MM.1S (cell line): ENCODE data around the gene FGF9.

Source experiments
- DNase-seq: peaks from one replicate; pipeline ENCODE4 v3.0.0-alpha.2; 2015
- H2AFZ ChIP-seq: fragments of 300-600 bp; sonication (generic); 2 replicates; pipeline ENCODE4 v1.6.0; 2016; ENCODE audit warnings: antibody characterized with exemption, low read length
- H3F3A ChIP-seq: fragments of 300-600 bp; sonication (generic); 2 replicates; pipeline ENCODE4 v1.6.1; 2016; ENCODE audit warnings: mild to moderate bottlenecking, antibody characterized with exemption, low read length, moderate library complexity, mixed read lengths; ENCODE audit not compliant: insufficient read depth
- H3K27ac ChIP-seq: fragments of 300-600 bp; sonication (generic); 2 replicates; pipeline ENCODE4 v1.5.1; 2016; ENCODE audit warnings: mild to moderate bottlenecking, low read length
- H3K27me3 ChIP-seq: fragments of 300-600 bp; sonication (generic); replicated peaks from 2 replicates; pipeline ENCODE4 v1.6.0; 2016; ENCODE audit warnings: low read length; ENCODE audit not compliant: insufficient read depth
- H3K36me3 ChIP-seq: fragments of 300-600 bp; sonication (generic); replicated peaks from 2 replicates; pipeline ENCODE4 v1.6.1; 2016; ENCODE audit warnings: mild to moderate bottlenecking, low read length, mixed read lengths; ENCODE audit not compliant: insufficient read depth
- H3K4me1 ChIP-seq: fragments of 300-600 bp; sonication (generic); 2 replicates; pipeline ENCODE4 v1.6.1; 2016; ENCODE audit warnings: low read length, mixed read lengths
- H3K4me2 ChIP-seq: fragments of 300-600 bp; sonication (generic); 2 replicates; pipeline ENCODE4 v1.6.0; 2016; ENCODE audit warnings: low read depth, low read length
- H3K4me3 ChIP-seq: fragments of 300-600 bp; sonication (generic); 2 replicates; pipeline ENCODE4 v1.5.1; 2016; ENCODE audit warnings: low read length, mixed read lengths
- H3K79me2 ChIP-seq: fragments of 300-600 bp; sonication (generic); 2 replicates; pipeline ENCODE4 v1.6.1; 2016; ENCODE audit warnings: mixed run types, low read length, mixed read lengths
- H3K9ac ChIP-seq: fragments of 300-600 bp; sonication (generic); 2 replicates; pipeline ENCODE4 v1.6.1; 2016; ENCODE audit warnings: low read length, mixed read lengths
- H3K9me2 ChIP-seq: fragments of 300-600 bp; sonication (generic); replicated peaks from 2 replicates; pipeline ENCODE4 v1.6.1; 2016; ENCODE audit warnings: mild to moderate bottlenecking, low read length, mixed read lengths; ENCODE audit not compliant: insufficient read depth
- H3K9me3 ChIP-seq: fragments of 300-600 bp; sonication (generic); replicated peaks from 2 replicates; pipeline ENCODE4 v1.6.1; 2016; ENCODE audit warnings: mild to moderate bottlenecking, low read length, mixed read lengths; ENCODE audit not compliant: insufficient read depth
- H4K20me1 ChIP-seq: fragments of 300-600 bp; sonication (generic); 2 replicates; pipeline ENCODE4 v1.6.1; 2016; ENCODE audit warnings: mild to moderate bottlenecking, low read length, moderate library complexity, mixed read lengths; ENCODE audit not compliant: insufficient read depth
- CTCF ChIP-seq: fragments of 300-600 bp; sonication (generic); IDR thresholded peaks from 2 replicates; pipeline ENCODE4 v1.5.1; 2016; ENCODE audit warnings: antibody characterized with exemption, low read length, mixed read lengths
- EZH2 ChIP-seq: fragments of 300-600 bp; sonication (generic); optimal IDR thresholded peaks from 2 replicates; pipeline ENCODE3; 2017; ENCODE audit warnings: low read depth, mild to moderate bottlenecking, antibody characterized with exemption, low read length, mixed read lengths
- EZH2phosphoT487 ChIP-seq: fragments of 300-600 bp; sonication (generic); IDR thresholded peaks from 2 replicates; pipeline ENCODE4 v1.6.1; 2018; ENCODE audit warnings: antibody characterized with exemption, low read length

Gene FGF9

GRCh38 chr13:21676611-21677021, 5.7 kb downstream of the FGF9 start:
- Histone ChIP-seq H3K9me2 (no peaks in the 10 kb centered on the region), H3F3A (peaks cover 4% of the 10 kb centered on the region; the same call in 1 of the 2 replicates), H3K79me2 (no peaks in the 10 kb centered on the region), H3K4me3 (no peak overlapping the region), H4K20me1 (no peaks in the 10 kb centered on the region), H3K9me3 (no peaks in the 10 kb centered on the region), H3K9ac (no peak overlapping the region), H3K36me3 (no peaks in the 10 kb centered on the region), H3K4me1 (0 out of 2 replicates have a peak, but pooled peaks cover 5% of the 10 kb centered on the region), H3K4me2 (no peak overlapping the region), H3K27me3 (no peaks in the 10 kb centered on the region), H3K27ac (no peak overlapping the region), H2AFZ (no peak overlapping the region)
- no peak for DNase-seq
- TF ChIP-seq EZH2: no peak
- peak; percentile 13; the same call in 1 of the 2 replicates for TF ChIP-seq CTCF

- H3K9ac ChIP-seq: no peak overlapping the region
- H4K20me1 ChIP-seq: no peaks in the 10 kb centered on the region
- no peak for DNase-seq
- no peaks in the 10 kb centered on the region for H3K9me3 ChIP-seq
- no peaks in the 10 kb centered on the region for H3K79me2 ChIP-seq
- H3K4me1 ChIP-seq: 0 out of 2 replicates have a peak, but pooled peaks cover 5% of the 10 kb centered on the region
- H2AFZ ChIP-seq: no peak overlapping the region
- H3K9me2 ChIP-seq: no peaks in the 10 kb centered on the region
- no peak overlapping the region for H3K4me3 ChIP-seq
- H3K36me3 ChIP-seq: no peaks in the 10 kb centered on the region
- no peak for TF ChIP-seq EZH2phosphoT487
- no peak for TF ChIP-seq EZH2
- no peak for TF ChIP-seq CTCF
- peaks cover 3% of the 10 kb centered on the region; the same call in 1 of the 2 replicates for H3F3A ChIP-seq
- no peaks in the 10 kb centered on the region for H3K27me3 ChIP-seq
- H3K27ac ChIP-seq: no peak overlapping the region
- H3K4me2 ChIP-seq: no peak overlapping the region
These were observed 6.3 kb downstream of the FGF9 start for GRCh38 chr13:21677075-21677623.

GRCh38 chr13:21683034-21683733, 12.3 kb downstream of the FGF9 start:
- Histone ChIP-seq H4K20me1 (no peaks in the 10 kb centered on the region), H3K4me2 (no peak overlapping the region), H3K27ac (no peak overlapping the region), H3K9me3 (no peaks in the 10 kb centered on the region), H3K4me3 (no peak overlapping the region), H3K79me2 (no peaks in the 10 kb centered on the region), H3K9ac (no peak overlapping the region), H2AFZ (no peak overlapping the region), H3K4me1 (peaks cover 13% of the 10 kb centered on the region), H3K9me2 (no peaks in the 10 kb centered on the region), H3K27me3 (no peaks in the 10 kb centered on the region), H3K36me3 (no peaks in the 10 kb centered on the region), H3F3A (0 out of 2 replicates have a peak, but pooled peaks cover 6% of the 10 kb centered on the region)
- DNase-seq: no peak
- TF ChIP-seq CTCF (no peak), EZH2 (no peak), EZH2phosphoT487 (no peak)
